T-cell (primary cell): ENCODE data around the gene SULF2. TPM values are rescaled to one million over a fixed set of nuclear protein-coding genes. Genes with fewer than 3 reads are reported as not detected.
"Not testable (repeated sequence)": the region's sequence is repeated elsewhere in the genome, so short reads cannot be mapped to it uniquely, and the experiment has no call there.

Experiments
- ATAC-seq, 4 experiments: fragments of 200-7000 bp in 3 of 4; fragments of 150-1000 bp in 1 of 4; cut with Tn5 transposase; replicated peaks in 1 of 4; 1 replicate in 3 of 4; 2 replicates in 1 of 4; pipeline ENCODE4 v1.10.0; 2021; ENCODE audit warnings: moderate library complexity in 3 of 4, mild to moderate bottlenecking in 2 of 4, moderate number of reproducible peaks in 1 of 4
- CTCF ChIA-PET, 2 donors: fragments of 300-600 bp; sonication (Branson Sonifier 250); formaldehyde crosslinking; loops; one replicate each; lab custom pipeline; 2022; ENCODE audit warnings: antibody characterized with exemption in 2 of 2; lab: Charles Lee
- POLR2A ChIA-PET, 2 donors: fragments of 300-600 bp; sonication (Branson Sonifier 250); formaldehyde crosslinking; loops; one replicate each; lab custom pipeline; 2022; ENCODE audit warnings: antibody characterized with exemption in 2 of 2; lab: Charles Lee
- DNase-seq, 35 experiments: peaks; one replicate each; pipeline versions ENCODE4 v3.0.0 to v3.0.0-alpha.2; 2013 to 2023
- H3K27ac ChIP-seq: one replicate; pipeline ENCODE4 v1.5.1; 2013; ENCODE audit warnings: low read length
- H3K27me3 ChIP-seq, 2 experiments: replicated peaks in 1 of 2; 1 replicate in 1 of 2; 2 replicates in 1 of 2; pipeline versions ENCODE4 v1.6.1 to v1.7.0; 2013; ENCODE audit warnings: low read length in 1 of 2, mixed read lengths in 1 of 2; ENCODE audit not compliant: control insufficient read depth in 2 of 2, insufficient read depth in 2 of 2; ENCODE audit errors: extremely low read depth in 1 of 2
- H3K36me3 ChIP-seq, 2 donors: 1 replicate in 1 of 2; 2 replicates in 1 of 2; pipeline versions ENCODE4 v1.6.1 to v1.7.0; 2013; ENCODE audit warnings: low read length in 1 of 2; ENCODE audit not compliant: control insufficient read depth in 2 of 2, insufficient read depth in 1 of 2; ENCODE audit errors: extremely low read depth in 1 of 2
- H3K4me1 ChIP-seq, 2 experiments: 1 replicate in 1 of 2; 2 replicates in 1 of 2; pipeline versions ENCODE4 v1.6.1 to v1.7.0; 2013; ENCODE audit warnings: low read length in 2 of 2, mixed read lengths in 1 of 2; ENCODE audit not compliant: insufficient read depth in 2 of 2, control insufficient read depth in 1 of 2; ENCODE audit errors: extremely low read depth in 1 of 2
- H3K4me3 ChIP-seq, 2 donors: 1 replicate in 1 of 2; 2 replicates in 1 of 2; pipeline versions ENCODE4 v1.5.1 to v1.7.0; 2013; ENCODE audit warnings: mild to moderate bottlenecking in 2 of 2, low read length in 1 of 2, moderate library complexity in 1 of 2; ENCODE audit not compliant: control insufficient read depth in 1 of 2; ENCODE audit errors: extremely low read depth in 1 of 2
- H3K9me3 ChIP-seq: 2 replicates; pipeline ENCODE4 v1.7.0; 2013
- H3K27ac Mint-ChIP-seq, 2 donors: one replicate each; pipeline ENCODE4 v1.8.0; 2020 to 2021; ENCODE audit warnings: mild to moderate bottlenecking in 2 of 2, mixed read lengths in 2 of 2
- H3K27me3 Mint-ChIP-seq, 2 donors: one replicate each; pipeline ENCODE4 v1.8.0; 2021 to 2022; ENCODE audit warnings: mixed read lengths in 2 of 2
- H3K36me3 Mint-ChIP-seq: one replicate; pipeline ENCODE4 v1.8.0; 2021; ENCODE audit warnings: mixed read lengths
- H3K4me1 Mint-ChIP-seq, 3 donors: one replicate each; pipeline ENCODE4 v1.8.0; 2020 to 2022; ENCODE audit warnings: mixed read lengths in 3 of 3, mild to moderate bottlenecking in 1 of 3
- H3K4me3 Mint-ChIP-seq, 3 donors: one replicate each; pipeline ENCODE4 v1.8.0; 2020 to 2022; ENCODE audit warnings: mild to moderate bottlenecking in 3 of 3, mixed read lengths in 3 of 3, moderate library complexity in 3 of 3
- H3K9me3 Mint-ChIP-seq, 3 donors: one replicate each; pipeline ENCODE4 v1.8.0; 2020 to 2022; ENCODE audit warnings: mixed read lengths in 3 of 3
- WGBS: methylation state at CpG from one replicate; pipeline ENCODE4 v1.1.5; 2013; ENCODE audit warnings: missing lambda C conversion rate; ENCODE audit not compliant: insufficient coverage; 5-methylcytosine and 5-hydroxymethylcytosine counted together
- total RNA-seq, 35 experiments: library from RNA in 6 of 35; stranded (reverse) in 6 of 35; fragments of 120-200 nt in 1 of 35; gene quantifications; one replicate each; pipeline versions ENCODE4 v1.2.1 to v1.2.4 and lab custom pipeline; 2013 to 2026

Gene SULF2
- total RNA-seq, 5 donors from 2014 or later (not counting 1 experiment from before 2014, with no cell fraction given), result 0.76 to 1.7 (median 1.3) TPM

DNA sequence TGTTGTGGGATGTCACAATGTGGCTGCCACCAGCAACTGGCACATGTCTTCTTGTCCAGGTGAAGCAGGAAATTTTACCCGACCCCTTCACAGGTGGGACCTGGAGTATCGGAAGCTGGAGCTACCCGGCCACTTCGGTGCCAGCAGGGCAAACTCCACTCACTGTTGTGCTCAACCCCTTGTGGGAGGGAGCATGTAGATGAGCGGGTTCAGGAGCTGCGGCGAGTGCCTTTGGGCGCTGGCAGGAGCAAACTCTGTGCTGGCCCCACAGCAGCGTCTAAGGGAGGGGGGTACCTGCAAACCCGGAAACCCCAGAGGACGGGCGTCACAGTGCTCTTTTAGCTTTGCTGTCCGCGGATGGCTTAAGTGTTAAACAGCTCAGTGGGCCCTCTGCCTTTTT, 20.7 kb upstream of the SULF2 start:
- WGBS, result 61% methylated on average over 11 of the region's 14 CpGs
- Histone ChIP-seq H3K27me3 (peaks cover 0 to 27% of the 10 kb centered on the region in 2 experiments), H3K4me1 (no peaks in the 10 kb centered on the region), H3K27ac (no peak overlapping the region), H3K36me3 (no peaks in the 10 kb centered on the region), H3K4me3 (no peak overlapping the region), H3K9me3 (no peaks in the 10 kb centered on the region)
- Mint-ChIP-seq H3K36me3 (no peaks in the 10 kb centered on the region), H3K27ac (no peak overlapping the region), H3K4me3 (no peak overlapping the region), H3K4me1 (no peaks in the 10 kb centered on the region), H3K9me3 (no peaks in the 10 kb centered on the region), H3K27me3 (peaks cover 19 to 28% of the 10 kb centered on the region in 2 donors)
- no peak for ATAC-seq
- ChIA-PET CTCF (no interaction called here), POLR2A (no interaction called here)
- no peak for DNase-seq

DNA sequence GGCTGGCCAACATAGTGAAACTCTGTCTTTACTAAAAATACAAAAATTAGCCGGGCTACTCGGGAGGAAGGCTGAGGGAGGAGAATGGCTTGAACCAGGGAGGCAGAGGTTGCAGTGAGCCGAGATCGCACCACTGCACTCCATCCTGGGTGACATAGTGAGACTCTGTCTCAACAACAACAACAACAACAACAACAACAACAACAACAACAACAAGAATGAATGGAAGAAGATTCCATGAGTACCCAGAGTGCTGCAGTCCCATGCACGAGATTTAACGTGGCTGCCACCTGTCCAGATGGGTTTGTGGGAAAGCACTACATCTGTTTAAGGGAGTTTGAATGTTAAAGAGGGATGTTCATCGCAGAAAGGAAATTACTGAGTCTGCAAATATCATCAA, 19.7 kb upstream of the SULF2 start:
- not testable (repeated sequence) for H3K4me1 Mint-ChIP-seq, DNase-seq
- peaks cover 14 to 23% of the 10 kb centered on the region in 2 donors for H3K27me3 Mint-ChIP-seq

DNA sequence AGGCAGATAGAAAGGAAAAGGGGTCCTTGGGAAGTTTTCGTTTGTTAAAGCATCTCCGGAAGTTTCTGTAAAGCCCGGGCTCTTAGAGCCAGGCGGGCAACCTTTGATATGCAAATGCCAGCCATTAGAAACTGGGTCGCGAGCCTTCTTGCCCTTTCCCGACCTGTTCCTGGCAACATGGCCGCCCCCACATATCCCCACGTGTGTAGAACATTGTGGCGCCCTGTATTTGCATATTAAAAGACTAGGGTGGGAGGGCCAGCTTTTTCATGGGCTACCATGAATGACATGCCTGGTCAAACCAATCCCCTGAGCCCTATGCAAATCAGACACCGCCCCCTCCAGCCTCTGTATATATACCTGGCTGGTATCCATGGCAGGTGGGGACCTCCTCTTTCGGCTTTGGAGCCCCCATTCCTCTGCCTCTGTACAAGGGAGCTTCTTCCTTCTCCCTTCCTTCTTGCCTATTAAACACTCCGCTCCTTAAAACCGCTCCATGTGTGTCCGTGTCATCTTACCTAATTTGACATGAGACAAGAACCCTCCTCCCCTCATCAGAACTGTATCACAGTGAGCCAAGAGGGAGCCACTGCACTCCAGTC, 19.0 kb upstream of the SULF2 start:
- H3K36me3 ChIP-seq, H3K27ac Mint-ChIP-seq, H3K36me3 Mint-ChIP-seq, H3K4me1 ChIP-seq, DNase-seq, H3K27ac ChIP-seq, H3K4me3 Mint-ChIP-seq, H3K9me3 ChIP-seq, H3K4me3 ChIP-seq, H3K4me1 Mint-ChIP-seq, H3K9me3 Mint-ChIP-seq, ATAC-seq, POLR2A ChIA-PET, CTCF ChIA-PET: not testable (repeated sequence)
- 90% methylated on average over 5 of the region's 15 CpGs for WGBS
- H3K27me3 ChIP-seq, result peaks cover 0 to 11% of the 10 kb centered on the region in 2 experiments
- peaks cover 13 to 20% of the 10 kb centered on the region in 2 donors for H3K27me3 Mint-ChIP-seq

More for the DNA sequence above, 19.7 kb upstream of the SULF2 start:
- H3K4me1 ChIP-seq, H3K4me3 Mint-ChIP-seq, H3K27ac Mint-ChIP-seq, H3K27ac ChIP-seq, ATAC-seq, H3K9me3 ChIP-seq, CTCF ChIA-PET, H3K36me3 ChIP-seq, H3K36me3 Mint-ChIP-seq, H3K9me3 Mint-ChIP-seq, POLR2A ChIA-PET, H3K4me3 ChIP-seq: not testable (repeated sequence)
- peaks cover 0 to 18% of the 10 kb centered on the region in 2 experiments for H3K27me3 ChIP-seq
- 100% methylated on average over 1 of the region's 7 CpGs for WGBS

DNA sequence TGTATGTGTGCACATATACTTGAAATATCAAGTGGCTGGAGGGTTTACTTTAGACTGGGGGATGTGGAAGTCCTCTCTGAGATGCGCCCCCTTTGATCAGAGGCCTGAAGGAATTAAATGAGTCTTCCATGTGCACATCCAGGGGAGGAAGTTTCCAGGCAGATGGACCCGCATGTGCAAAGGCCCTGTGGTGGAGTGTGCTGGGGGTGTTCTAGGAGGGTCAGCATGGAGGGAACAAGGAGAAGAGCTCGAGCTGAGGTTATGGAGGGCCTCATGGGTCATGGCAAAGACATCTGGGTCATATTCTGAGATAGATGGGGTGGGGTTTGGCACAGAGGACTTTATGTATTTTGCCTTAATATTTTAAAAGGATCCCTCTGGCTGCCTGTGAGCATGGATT, 17.7 kb upstream of the SULF2 start:
- Histone ChIP-seq H3K27ac (no peak overlapping the region), H3K9me3 (no peaks in the 10 kb centered on the region), H3K4me1 (no peaks in the 10 kb centered on the region), H3K36me3 (no peaks in the 10 kb centered on the region), H3K4me3 (no peak overlapping the region), H3K27me3 (peaks cover 0 to 9% of the 10 kb centered on the region in 2 experiments)
- H3K36me3 Mint-ChIP-seq, result no peaks in the 10 kb centered on the region
- ChIA-PET POLR2A (no interaction called here), CTCF (no interaction called here)
- peaks cover 11 to 19% of the 10 kb centered on the region in 2 donors for H3K27me3 Mint-ChIP-seq
- ATAC-seq, result no peak
- WGBS, result 79% methylated on average over 3 of the region's 3 CpGs
- H3K27ac Mint-ChIP-seq, result no peak overlapping the region
- H3K9me3 Mint-ChIP-seq, result no peaks in the 10 kb centered on the region
- no peaks in the 10 kb centered on the region for H3K4me1 Mint-ChIP-seq
- no peak for DNase-seq
- no peak overlapping the region for H3K4me3 Mint-ChIP-seq

DNA sequence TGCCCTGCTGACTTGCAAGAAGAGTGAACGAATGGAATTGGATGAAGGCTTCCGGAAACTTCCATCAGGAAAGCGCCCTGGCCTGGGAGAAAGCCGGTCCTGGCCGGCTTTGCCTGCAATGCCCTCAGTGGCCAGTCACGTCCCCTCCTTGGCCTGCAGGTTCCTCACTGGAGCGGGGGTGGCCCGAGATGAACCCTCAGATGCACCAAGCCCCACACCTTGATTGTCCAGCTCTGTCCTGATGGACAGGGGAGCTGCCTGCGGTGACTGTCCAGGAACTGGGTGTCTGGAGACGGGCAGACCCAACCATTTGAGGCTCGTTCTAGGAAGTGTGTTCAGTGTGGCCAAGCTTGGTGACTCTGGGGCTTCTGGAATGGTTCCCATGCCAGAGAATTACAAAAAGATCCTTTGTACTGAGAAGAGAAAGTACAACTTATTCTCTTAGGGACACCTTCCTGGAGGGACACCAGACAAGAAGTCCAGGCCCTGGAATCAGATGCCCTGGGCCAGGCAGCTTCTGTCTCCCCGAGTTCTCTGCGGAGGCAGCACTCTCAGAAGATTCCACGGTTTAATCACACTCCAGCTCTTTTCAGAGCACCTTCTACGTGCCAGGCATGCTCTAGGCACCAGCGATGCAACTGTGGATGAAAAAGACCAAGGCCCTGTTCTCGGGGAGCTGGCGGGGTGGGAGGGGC, 17.1 kb upstream of the SULF2 start:
- peaks cover 0 to 9% of the 10 kb centered on the region in 2 experiments for H3K27me3 ChIP-seq
- ATAC-seq (no peak), DNase-seq (no peak)
- CTCF ChIA-PET, result interaction anchor here in 1 of 2 donors (0.5 kb wide), 1 partner anchor 1361 kb away, joined by 3 read pairs; no protein-coding TSS in a partner anchor
- no peaks in the 10 kb centered on the region for H3K4me1 Mint-ChIP-seq
- H3K9me3 Mint-ChIP-seq, result no peaks in the 10 kb centered on the region
- H3K4me3 ChIP-seq, result no peak overlapping the region
- H3K27ac ChIP-seq, result no peak overlapping the region
- no peaks in the 10 kb centered on the region for H3K9me3 ChIP-seq
- WGBS, result 87% methylated on average over 17 of the region's 18 CpGs
- no peaks in the 10 kb centered on the region for H3K4me1 ChIP-seq
- peaks cover 11 to 18% of the 10 kb centered on the region in 2 donors for H3K27me3 Mint-ChIP-seq
- no peaks in the 10 kb centered on the region for H3K36me3 Mint-ChIP-seq
- H3K36me3 ChIP-seq, result no peaks in the 10 kb centered on the region
- H3K4me3 Mint-ChIP-seq, result no peak overlapping the region
- POLR2A ChIA-PET, result no interaction called here
- H3K27ac Mint-ChIP-seq, result no peak overlapping the region

DNA sequence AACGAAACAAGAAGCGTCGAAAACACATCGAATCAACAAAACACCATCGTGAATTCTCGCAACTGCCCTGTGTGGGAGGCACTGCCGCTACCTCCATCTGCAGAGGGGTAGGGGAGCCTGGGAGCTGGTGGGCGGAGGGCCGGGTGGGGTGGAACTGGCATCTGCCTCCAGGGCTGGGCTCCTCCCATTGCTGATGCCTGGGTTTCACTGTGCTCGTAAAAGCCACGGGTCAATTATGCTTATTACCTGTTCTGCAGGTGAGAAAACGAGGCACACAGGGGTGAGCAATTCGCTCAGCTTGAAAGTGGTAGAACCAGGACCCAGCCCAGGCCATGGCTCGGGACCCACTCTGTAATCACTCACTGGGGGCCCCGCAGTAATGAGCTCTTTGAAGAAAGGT, 16.5 kb upstream of the SULF2 start:
- peaks cover 6 to 14% of the 10 kb centered on the region in 2 donors for H3K27me3 Mint-ChIP-seq
- DNase-seq (no peak), ATAC-seq (no peak)
- Histone ChIP-seq H3K27me3 (peaks cover 0 to 9% of the 10 kb centered on the region in 2 experiments), H3K27ac (no peak overlapping the region), H3K36me3 (no peaks in the 10 kb centered on the region), H3K4me1 (no peaks in the 10 kb centered on the region), H3K4me3 (no peak overlapping the region), H3K9me3 (no peaks in the 10 kb centered on the region)
- WGBS, result 89% methylated on average over 13 of the region's 15 CpGs
- CTCF ChIA-PET, result interaction anchor here in 1 of 2 donors (0.5 kb wide), 1 partner anchor 1362 kb away, joined by 3 read pairs; no protein-coding TSS in a partner anchor
- H3K4me3 Mint-ChIP-seq, result no peak overlapping the region
- H3K9me3 Mint-ChIP-seq, result no peaks in the 10 kb centered on the region
- POLR2A ChIA-PET, result no interaction called here
- no peaks in the 10 kb centered on the region for H3K4me1 Mint-ChIP-seq
- H3K36me3 Mint-ChIP-seq, result no peaks in the 10 kb centered on the region
- no peak overlapping the region for H3K27ac Mint-ChIP-seq
